GM12873 (cell line): Measurements from ENCODE around the gene LSM2.

Source experiments
- CTCF ChIP-seq: IDR thresholded peaks from 2 replicates; pipeline ENCODE4 v1.5.1; 2012; ENCODE audit warnings: low read depth, mild to moderate bottlenecking, moderate library complexity, low read length, control low read depth; ENCODE audit not compliant: insufficient read depth; ENCODE audit errors: missing control alignments

Gene LSM2

DNA sequence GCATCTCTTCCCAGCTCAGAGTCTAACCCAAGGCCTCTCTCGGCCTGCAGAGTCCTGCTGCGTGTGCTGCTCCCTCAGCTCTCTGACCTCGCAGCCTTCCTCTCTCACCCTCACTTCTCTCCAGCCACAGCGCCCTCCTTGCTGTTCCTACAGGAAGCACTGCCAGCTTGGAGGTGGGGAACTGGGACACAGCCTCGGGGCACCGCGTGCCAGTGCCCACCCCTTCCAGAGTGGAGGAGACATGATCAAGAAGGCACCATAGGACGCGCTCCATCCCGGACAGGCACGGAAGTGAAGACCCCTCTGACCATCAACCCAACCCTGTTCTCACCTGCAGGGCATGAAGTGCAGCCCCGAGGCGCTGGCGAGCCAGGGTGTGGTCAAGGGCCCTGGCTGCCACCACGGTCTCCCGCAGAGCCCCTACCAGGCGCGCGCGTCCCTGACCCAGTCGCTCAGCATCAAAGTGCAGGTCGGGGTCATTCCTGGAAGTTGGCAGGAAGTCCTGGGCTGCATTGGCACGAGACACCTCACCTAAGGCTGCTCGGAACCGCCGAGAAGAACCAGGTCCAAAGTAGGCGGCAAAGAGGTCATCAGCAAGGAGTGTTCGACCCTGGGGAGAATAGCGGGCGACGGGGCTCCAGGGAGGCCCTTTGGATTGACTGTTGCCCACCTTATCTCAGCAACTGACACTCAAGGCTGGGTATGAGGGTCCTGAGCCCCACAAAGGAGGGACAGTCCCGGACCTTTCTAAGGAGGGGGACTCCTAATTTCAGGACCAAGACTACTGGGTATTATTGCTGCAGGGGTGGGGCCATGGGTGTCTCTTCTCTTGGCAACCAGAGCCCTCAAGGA is 30.9 kb downstream of the LSM2 start:
- TF ChIP-seq CTCF = no peak

DNA sequence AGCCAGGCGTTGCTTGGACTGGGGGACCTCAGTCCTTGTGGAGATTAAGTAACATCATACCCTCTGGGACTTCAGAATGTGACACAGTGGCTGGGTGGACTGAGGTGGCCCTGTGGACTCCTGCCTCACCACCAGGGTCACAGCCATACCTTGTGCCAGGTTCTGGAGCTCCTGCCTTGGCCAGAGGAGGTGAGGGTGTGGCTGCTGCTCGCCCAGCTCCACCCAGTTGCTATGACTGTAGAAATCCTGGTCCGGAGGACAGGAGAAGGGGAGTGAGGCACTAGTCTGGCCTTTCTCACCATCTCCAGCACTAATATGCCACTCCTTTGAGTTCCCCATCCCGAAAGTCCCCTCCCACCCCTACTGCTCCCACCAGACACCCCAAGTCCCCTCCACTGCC is 31.6 kb downstream of the LSM2 start:
- TF ChIP-seq CTCF = no peak

DNA sequence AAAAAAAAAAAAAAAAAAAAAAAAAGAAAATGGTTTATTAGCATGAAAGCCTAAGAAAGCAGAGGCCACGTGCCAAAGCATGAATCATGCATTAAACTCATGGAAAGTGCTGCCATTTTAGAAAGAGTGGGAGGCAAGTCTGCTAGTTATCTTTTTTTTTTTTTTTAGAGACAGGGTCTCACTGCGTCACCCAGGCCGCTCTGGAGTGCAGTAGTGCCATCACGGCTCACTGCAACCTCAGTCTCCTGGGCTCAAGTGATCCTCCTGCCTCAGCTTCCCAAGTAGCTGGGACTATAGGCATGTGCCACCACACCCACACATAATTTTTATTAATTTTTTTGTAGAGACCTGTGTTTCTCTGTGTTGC is 34.8 kb downstream of the LSM2 start:
- TF ChIP-seq CTCF = no peak

- no peak for TF ChIP-seq CTCF
These were observed 35.9 kb downstream of the LSM2 start for GRCh38 chr6:31770860-31771259.

- TF ChIP-seq CTCF = peak; percentile 93
These were observed 36.9 kb downstream of the LSM2 start for GRCh38 chr6:31769684-31770371.

GRCh38 chr6:31768363-31769257 is 38.2 kb downstream of the LSM2 start:
- TF ChIP-seq CTCF = no peak
